GM11168 (cell line): ENCODE results near the gene C16orf46.

ENCODE experiments used
- in situ Hi-C: fragments of 300-500 bp; cut with MboI; formaldehyde crosslinking; loops from one replicate; pipeline ENCODE4 v1.12.0; 2022; ENCODE audit warnings: low sequenced_read_pairs; ENCODE audit not compliant: unreplicated experiment

C16orf46 gene

GRCh38 chr16:81026429-81026828 lies 50.6 kb downstream of the C16orf46 start:
- in situ Hi-C loops, result no loop called here

DNA sequence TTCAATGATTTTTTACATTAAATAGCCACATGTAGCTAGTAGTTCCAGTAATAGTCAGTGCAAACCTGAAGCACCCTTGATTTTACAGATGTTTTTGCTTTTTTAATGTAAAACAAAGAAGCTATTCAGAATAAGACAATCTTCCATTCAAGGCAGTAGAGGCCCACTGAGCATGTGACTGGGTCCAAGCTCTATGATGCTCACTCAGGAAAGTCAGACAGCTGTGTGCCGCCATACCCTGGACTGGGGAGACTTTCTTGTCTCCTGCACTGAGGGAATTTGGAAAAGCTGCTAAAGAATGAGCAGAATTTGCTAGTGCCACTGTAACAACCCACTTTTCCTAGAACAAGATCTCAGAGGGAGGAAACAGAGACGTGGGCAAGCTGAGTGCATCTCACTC lies 58.5 kb downstream of the C16orf46 start:
- in situ Hi-C loops, result no loop called here

DNA sequence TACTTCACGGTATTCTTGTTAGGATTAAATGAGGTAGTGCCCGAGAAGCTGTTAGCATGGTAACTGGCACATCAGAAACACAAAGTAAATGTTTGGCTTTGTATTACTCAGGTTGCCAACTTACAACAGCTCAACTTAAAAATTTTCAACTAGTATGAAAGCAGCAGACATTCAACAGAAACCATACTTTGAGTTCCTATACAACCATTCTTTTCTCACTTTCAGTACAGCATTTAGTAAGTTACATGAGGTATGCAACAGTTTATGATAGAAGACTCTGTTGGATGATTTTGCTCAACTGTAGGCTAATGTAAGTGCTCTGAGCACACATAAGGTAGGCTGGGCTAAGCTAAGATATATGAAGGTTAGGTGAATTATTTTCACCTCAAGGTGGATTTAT lies 62.4 kb downstream of the C16orf46 start:
- in situ Hi-C loops, result no loop called here

GRCh38 chr16:81012974-81013373 lies 64.1 kb downstream of the C16orf46 start:
- in situ Hi-C loops, result no loop called here
